OCI-M2 (cell line): ENCODE measurements around the gene NPIPA7.
"Not testable (repeated sequence)": the region's sequence is repeated elsewhere in the genome, so short reads cannot be mapped to it uniquely, and the experiment has no call there.

ENCODE experiments used
- DNase-seq: peaks from one replicate; lab custom pipeline; 2025; ENCODE audit not compliant: unreplicated experiment; lab: John Stamatoyannopoulos, UW

The NPIPA7 gene

GRCh38 chr16:16378840-16379239 lies at the start of gene NPIPA7:
NPIPA7 (plus strand) TSS chr16:16379140; CDS start chr16:16379245, 105 bp downstream.
- not testable (repeated sequence) for DNase-seq

- DNase-seq, result not testable (repeated sequence)
These were observed 47.5 kb upstream of the NPIPA7 start for GRCh38 chr16:16331466-16331865.

GRCh38 chr16:16357556-16357955 lies 21.4 kb upstream of the NPIPA7 start:
- DNase-seq, result not testable (repeated sequence)

- not testable (repeated sequence) for DNase-seq
These were observed 20.2 kb upstream of the NPIPA7 start for GRCh38 chr16:16358539-16359240.

GRCh38 chr16:16363595-16363994 lies 15.3 kb upstream of the NPIPA7 start:
- DNase-seq, result not testable (repeated sequence)

- not testable (repeated sequence) for DNase-seq
These were observed 14.8 kb upstream of the NPIPA7 start for GRCh38 chr16:16364100-16364499.

GRCh38 chr16:16364701-16365100 lies 14.2 kb upstream of the NPIPA7 start:
- not testable (repeated sequence) for DNase-seq

- not testable (repeated sequence) for DNase-seq
These were observed 13.6 kb upstream of the NPIPA7 start for GRCh38 chr16:16365319-16365718.

- not testable (repeated sequence) for DNase-seq
These were observed 13.1 kb upstream of the NPIPA7 start for GRCh38 chr16:16365851-16366250.

GRCh38 chr16:16366552-16367284 lies 12.2 kb upstream of the NPIPA7 start:
- DNase-seq, result not testable (repeated sequence)

GRCh38 chr16:16367285-16367628 lies 11.7 kb upstream of the NPIPA7 start:
- not testable (repeated sequence) for DNase-seq

GRCh38 chr16:16369081-16369856 lies 9.7 kb upstream of the NPIPA7 start:
- not testable (repeated sequence) for DNase-seq

GRCh38 chr16:16371136-16371735 lies 7.7 kb upstream of the NPIPA7 start:
- DNase-seq, result not testable (repeated sequence)

GRCh38 chr16:16374192-16374591 lies 4.7 kb upstream of the NPIPA7 start:
- DNase-seq, result not testable (repeated sequence)

GRCh38 chr16:16399685-16400084 lies 20.7 kb downstream of the NPIPA7 start:
- DNase-seq, result not testable (repeated sequence)

- DNase-seq, result not testable (repeated sequence)
These were observed 23.4 kb downstream of the NPIPA7 start for GRCh38 chr16:16402333-16402732.

GRCh38 chr16:16404283-16404682 lies 25.3 kb downstream of the NPIPA7 start:
- DNase-seq, result not testable (repeated sequence)

GRCh38 chr16:16405421-16405820 lies 26.5 kb downstream of the NPIPA7 start:
- not testable (repeated sequence) for DNase-seq

- not testable (repeated sequence) for DNase-seq
These were observed 29.5 kb downstream of the NPIPA7 start for GRCh38 chr16:16408430-16408829.

GRCh38 chr16:16413773-16414172 lies 34.8 kb downstream of the NPIPA7 start:
- DNase-seq, result not testable (repeated sequence)

- not testable (repeated sequence) for DNase-seq
These were observed 38.1 kb downstream of the NPIPA7 start for GRCh38 chr16:16417071-16417470.
